Hematopoietic multipotent progenitor cell (in vitro differentiated cells): Measurements from ENCODE around the gene TMIGD2. TPM values are rescaled to one million over a fixed set of nuclear protein-coding genes. Genes with fewer than 3 reads are reported as not detected.
"Not testable (repeated sequence)": the region's sequence is repeated elsewhere in the genome, so short reads cannot be mapped to it uniquely, and the experiment has no call there.

Experiments used
- DNase-seq, 3 donors: peaks; one replicate each; pipeline ENCODE4 v3.0.0-alpha.2; 2011 to 2015; ENCODE audit warnings: low read depth in 2 of 3, low spot score in 2 of 3
- total RNA-seq: library from RNA; depleted of rRNA; stranded (reverse); fragments of >200 nt; gene quantifications from one replicate; pipeline ENCODE4 v1.2.3, GENCODE V29; 2012

The TMIGD2 gene
- total RNA-seq, 1 donor, result 36.1 TPM

- no peak for DNase-seq
Observed at GRCh38 chr19:4268816-4269430, 33.3 kb downstream of the TMIGD2 start.

GRCh38 chr19:4267901-4268815 is 34.0 kb downstream of the TMIGD2 start:
- no peak for DNase-seq

- DNase-seq, result peak in 2 of 3 donors; percentile 53 to 61
Observed at GRCh38 chr19:4267101-4267900, 34.9 kb downstream of the TMIGD2 start.

GRCh38 chr19:4266253-4267000 is 35.8 kb downstream of the TMIGD2 start:
- DNase-seq, result no peak

GRCh38 chr19:4264812-4265211 is 37.4 kb downstream of the TMIGD2 start:
- peak in 1 of 3 donors; percentile 37 for DNase-seq

- peak in 1 of 3 donors; percentile 28 for DNase-seq
Observed at GRCh38 chr19:4260613-4261191, 41.5 kb downstream of the TMIGD2 start.

- DNase-seq, result no peak
Observed at GRCh38 chr19:4258181-4258580, 44.0 kb downstream of the TMIGD2 start.

GRCh38 chr19:4257025-4257424 is 45.2 kb downstream of the TMIGD2 start:
- no peak for DNase-seq

- DNase-seq, result no peak
Observed at GRCh38 chr19:4256563-4256962, 45.6 kb downstream of the TMIGD2 start.

GRCh38 chr19:4246767-4247593 is 55.2 kb downstream of the TMIGD2 start, which contains the start of gene YJU2:
Gene YJU2 (plus strand): TSS chr19:4247080. CDS start chr19:4247147, 67 bp downstream.
- peak; percentile 95 to 100 (median 100) for DNase-seq

GRCh38 chr19:4245938-4246337 is 56.3 kb downstream of the TMIGD2 start:
- DNase-seq, result not testable (repeated sequence)

Other genes starting within 250 kb of the TMIGD2 start
- 31.2 TPM for gene ZBTB7A, start 235.5 kb downstream of the TMIGD2 start, total RNA-seq
- gene MAP2K2, start 178.3 kb downstream of the TMIGD2 start, total RNA-seq, result 136 TPM
- under 0.01 TPM for gene CREB3L3, start 148.8 kb downstream of the TMIGD2 start, total RNA-seq
- gene SIRT6, start 119.8 kb downstream of the TMIGD2 start, total RNA-seq, result 15.3 TPM
- 0.27 TPM for gene ANKRD24, start 119.7 kb downstream of the TMIGD2 start, total RNA-seq
- gene EBI3, start 72.9 kb downstream of the TMIGD2 start, total RNA-seq, result 0.27 TPM
- 48.5 TPM for gene YJU2, start 55.3 kb downstream of the TMIGD2 start, total RNA-seq
- gene SHD, start 23.1 kb downstream of the TMIGD2 start, total RNA-seq, result 2.4 TPM
- gene FSD1, start 2.2 kb upstream of the TMIGD2 start, total RNA-seq, result 4.6 TPM
- 3.8 TPM for gene STAP2, start 36.4 kb upstream of the TMIGD2 start, total RNA-seq
- gene MPND, start 41.2 kb upstream of the TMIGD2 start, total RNA-seq, result 22.4 TPM
- gene SH3GL1, start 98.2 kb upstream of the TMIGD2 start, total RNA-seq, result 25.9 TPM
- 35.3 TPM for gene CHAF1A, start 100.3 kb upstream of the TMIGD2 start, total RNA-seq
- 69.7 TPM for gene UBXN6, start 155.4 kb upstream of the TMIGD2 start, total RNA-seq
- gene HDGFL2, start 169.9 kb upstream of the TMIGD2 start, total RNA-seq, result 30.2 TPM
- under 0.01 TPM for gene PLIN4, start 216.1 kb upstream of the TMIGD2 start, total RNA-seq
- 0.27 TPM for gene PLIN5, start 232.8 kb upstream of the TMIGD2 start, total RNA-seq
- 0.54 TPM for gene LRG1, start 237.6 kb upstream of the TMIGD2 start, total RNA-seq